Astrocyte of the cerebellum (primary cell): ENCODE results near the gene JPT2.

Experiments
- DNase-seq: peaks from one replicate; pipeline ENCODE4 v3.0.0-alpha.2; 2011; ENCODE audit warnings: low read depth
- H3K4me3 ChIP-seq: 2 replicates; pipeline ENCODE4 v1.5.1; 2011; ENCODE audit warnings: mild to moderate bottlenecking, low read depth, low read length, moderate library complexity
- in situ Hi-C: cut with HindIII; loops from 2 replicates; pipeline ENCODE4 v1.10.0; 2017; ENCODE audit warnings: low sequenced_read_pairs
- TF ChIP-seq, protein P1 (sequence below): IDR thresholded peaks from 2 replicates; pipeline ENCODE4 v1.5.1; 2012; ENCODE audit warnings: low read length, low read depth, moderate library complexity, mild to moderate bottlenecking; ENCODE audit errors: missing control alignments

The JPT2 gene

DNA sequence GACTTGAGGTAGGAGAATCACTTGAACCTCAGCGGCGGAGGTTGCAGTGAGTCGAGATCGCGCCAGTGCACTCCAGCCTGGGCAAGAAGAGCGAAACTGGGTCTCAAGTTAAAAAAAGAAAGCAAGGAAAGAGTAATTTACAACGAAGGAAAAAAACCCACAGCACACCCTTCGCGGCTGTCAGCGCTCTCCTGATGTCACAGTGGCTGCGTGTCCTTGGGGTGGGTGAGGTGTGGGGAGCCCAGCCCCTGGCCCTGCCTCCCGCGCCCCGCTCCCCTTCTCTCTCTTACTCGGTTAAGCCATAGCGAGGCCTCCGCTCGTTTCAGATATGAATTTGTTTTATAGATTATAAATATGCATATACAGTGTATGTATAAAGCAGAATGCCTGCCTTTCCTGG is 740 bp upstream of the JPT2 start:
- in situ Hi-C loops, result no loop called here
- no peak for DNase-seq
- no peak overlapping the region for H3K4me3 ChIP-seq
- TF ChIP-seq, protein P1, sequence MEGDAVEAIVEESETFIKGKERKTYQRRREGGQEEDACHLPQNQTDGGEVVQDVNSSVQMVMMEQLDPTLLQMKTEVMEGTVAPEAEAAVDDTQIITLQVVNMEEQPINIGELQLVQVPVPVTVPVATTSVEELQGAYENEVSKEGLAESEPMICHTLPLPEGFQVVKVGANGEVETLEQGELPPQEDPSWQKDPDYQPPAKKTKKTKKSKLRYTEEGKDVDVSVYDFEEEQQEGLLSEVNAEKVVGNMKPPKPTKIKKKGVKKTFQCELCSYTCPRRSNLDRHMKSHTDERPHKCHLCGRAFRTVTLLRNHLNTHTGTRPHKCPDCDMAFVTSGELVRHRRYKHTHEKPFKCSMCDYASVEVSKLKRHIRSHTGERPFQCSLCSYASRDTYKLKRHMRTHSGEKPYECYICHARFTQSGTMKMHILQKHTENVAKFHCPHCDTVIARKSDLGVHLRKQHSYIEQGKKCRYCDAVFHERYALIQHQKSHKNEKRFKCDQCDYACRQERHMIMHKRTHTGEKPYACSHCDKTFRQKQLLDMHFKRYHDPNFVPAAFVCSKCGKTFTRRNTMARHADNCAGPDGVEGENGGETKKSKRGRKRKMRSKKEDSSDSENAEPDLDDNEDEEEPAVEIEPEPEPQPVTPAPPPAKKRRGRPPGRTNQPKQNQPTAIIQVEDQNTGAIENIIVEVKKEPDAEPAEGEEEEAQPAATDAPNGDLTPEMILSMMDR, result no peak

DNA sequence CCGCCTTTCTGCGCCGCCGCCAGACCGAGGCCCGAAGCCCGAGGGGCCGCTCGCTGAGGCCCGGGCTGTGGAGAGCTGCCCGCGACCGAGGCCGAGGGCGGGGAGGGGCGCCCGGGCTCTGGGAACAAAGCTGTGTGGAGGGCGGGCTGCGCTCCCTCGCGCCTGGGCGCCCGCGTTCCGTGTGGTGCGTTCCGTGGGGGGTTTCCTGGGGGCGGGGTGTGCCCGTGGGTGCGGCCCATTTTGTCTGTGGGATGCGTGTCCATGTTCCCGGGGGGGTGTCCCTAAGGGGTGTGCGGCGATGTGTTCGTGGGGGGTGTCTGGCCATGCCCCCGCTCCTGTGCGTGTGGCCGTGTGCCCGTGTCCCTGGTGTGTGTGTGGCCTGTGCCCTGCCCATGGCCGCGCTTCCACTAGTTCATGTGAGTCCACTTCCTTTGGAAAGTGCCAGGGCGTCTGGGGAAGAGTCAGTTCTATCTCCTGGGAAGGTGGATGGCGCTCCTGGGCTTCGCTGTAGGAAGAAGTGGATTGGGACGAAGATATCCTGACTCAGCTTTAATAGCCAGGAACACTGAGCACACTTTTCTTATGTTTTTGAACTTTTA is 520 bp downstream of the JPT2 start:
- no peak for DNase-seq
- in situ Hi-C loops, result no loop called here

DNA sequence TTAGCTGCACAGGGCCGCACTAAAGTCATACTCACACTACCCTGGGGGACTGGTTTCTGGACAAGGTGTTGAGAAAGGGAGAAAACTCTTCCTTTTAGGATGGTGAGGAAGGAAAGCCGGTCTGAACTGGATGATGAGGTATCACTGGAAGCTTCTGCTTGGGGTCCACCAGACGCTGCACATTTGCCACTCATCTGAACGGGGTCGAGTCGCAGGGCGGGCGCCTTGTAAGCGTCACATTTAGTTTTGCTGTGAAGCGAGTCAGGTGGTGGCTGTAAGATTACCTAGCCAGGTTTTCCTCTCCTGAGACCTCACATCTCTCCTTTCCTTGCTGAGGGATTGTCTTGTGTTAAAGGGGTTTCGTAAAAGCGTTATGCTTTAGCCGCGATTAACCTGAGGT is 2.3 kb downstream of the JPT2 start:
- in situ Hi-C loops, result loop anchor here (10.0 kb wide), 1 partner anchor 64 kb away; no protein-coding TSS in a partner anchor
- peak overlapping the region; percentile 1 for H3K4me3 ChIP-seq
- no peak for DNase-seq
- TF ChIP-seq, protein P1, result no peak

More for the DNA sequence above, 520 bp downstream of the JPT2 start:
- TF ChIP-seq, protein P1, result peak; percentile 4
- peak overlapping the region; percentile 83 for H3K4me3 ChIP-seq

DNA sequence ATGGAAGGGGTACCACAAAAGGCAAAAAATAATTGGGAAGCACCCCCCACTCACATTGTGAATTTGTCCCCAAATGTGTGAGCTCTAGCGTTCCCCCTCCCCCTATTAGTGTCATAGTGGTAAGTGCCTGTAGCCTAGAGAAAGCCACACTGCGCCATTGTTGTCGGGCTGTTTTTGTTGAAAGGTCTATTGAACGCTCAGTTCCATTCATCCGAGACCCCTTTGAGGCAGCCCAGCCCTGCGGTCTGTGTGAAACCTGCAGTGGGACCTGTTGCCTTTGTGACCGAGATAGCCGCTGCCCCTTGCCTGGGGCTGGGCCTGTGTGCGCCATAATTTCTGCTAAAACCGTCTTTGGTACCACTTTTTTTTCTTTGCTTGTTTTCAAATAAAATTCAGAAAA is 3.0 kb downstream of the JPT2 start:
- TF ChIP-seq, protein P1, result no peak
- H3K4me3 ChIP-seq, result no peak overlapping the region
- in situ Hi-C loops, result loop anchor here (10.0 kb wide), 1 partner anchor 64 kb away; no protein-coding TSS in a partner anchor
- DNase-seq, result no peak

DNA sequence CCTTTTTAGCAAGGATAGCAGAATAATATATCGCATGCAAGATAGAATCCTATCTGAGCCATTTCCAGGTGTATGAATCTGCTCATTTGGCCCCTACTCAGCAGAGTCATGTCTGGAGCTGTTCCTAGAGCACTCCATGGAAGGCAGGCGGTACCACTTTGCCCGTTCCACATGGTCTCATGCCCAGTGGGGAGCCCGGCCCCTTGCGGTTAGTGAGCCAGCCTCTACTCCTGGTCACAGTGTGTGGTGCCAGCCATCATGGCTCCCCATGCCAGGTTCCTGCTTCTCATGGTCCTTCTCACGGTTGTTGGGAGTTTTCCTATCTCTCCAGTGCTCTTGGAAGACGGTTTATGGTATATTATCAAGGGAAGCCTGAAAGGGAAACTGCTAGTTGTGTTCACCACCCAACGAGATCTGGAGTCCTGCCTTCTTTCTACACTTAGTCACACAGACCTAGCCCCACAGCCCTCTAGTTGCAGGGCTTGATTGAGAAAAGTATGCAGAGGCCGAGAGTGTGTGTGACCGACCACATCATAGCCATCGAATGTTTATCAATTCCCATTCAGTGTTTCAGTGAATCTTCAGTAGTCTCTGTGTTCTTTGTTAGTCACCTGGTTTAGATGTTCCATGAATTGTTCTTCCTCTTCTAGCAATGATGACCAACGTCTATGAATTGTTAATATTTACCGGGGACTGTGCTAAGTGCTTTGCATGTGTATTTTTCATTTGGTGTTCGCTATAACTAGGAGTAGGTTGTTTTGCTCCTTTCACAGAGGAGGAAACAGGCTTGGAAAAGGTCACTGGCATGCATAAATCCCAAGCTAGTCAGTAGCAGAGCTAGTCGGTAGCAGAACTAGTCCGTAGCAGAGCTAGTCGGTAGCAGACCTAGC is 9.6 kb downstream of the JPT2 start:
- in situ Hi-C loops, result loop anchor here (10.0 kb wide), 1 partner anchor 57 kb away; no protein-coding TSS in a partner anchor
- DNase-seq, result no peak
- TF ChIP-seq, protein P1, result no peak
- H3K4me3 ChIP-seq, result no peak overlapping the region

DNA sequence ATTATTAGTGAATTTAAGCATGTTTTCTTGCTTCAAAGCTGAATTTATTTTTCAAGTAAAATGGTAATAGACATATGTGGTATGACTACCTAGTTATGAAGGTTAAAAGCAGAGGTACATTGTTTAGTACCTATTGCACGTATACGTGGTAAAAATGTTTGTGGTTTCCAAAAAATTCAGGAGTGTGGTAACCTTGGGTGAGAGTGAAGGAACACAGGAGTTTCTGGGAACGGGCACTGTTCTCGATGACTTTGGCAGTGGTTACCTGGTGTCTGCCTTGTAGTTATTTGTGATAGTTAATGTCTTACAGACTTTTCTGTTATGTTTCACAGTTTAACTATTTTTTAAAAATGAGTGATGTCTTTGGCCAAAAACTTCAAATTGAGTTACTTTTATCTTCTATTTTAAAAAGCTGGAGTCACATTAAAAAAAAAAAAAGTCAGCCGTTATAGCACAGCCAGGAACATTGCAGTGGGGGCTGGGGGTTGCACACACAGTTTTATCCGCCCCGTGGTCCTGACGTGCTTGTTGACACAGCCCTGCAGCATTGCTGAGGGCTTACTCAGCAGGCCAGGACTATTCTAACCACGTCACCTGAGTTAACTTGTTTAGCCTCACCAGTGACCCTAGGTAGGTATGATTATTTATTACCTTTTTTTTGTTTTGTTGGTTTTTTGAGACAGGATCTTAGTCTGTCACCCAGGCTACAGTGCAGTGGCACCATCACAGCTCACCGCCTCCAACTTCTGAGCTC is 10.9 kb downstream of the JPT2 start:
- in situ Hi-C loops, result loop anchor here (10.0 kb wide), 1 partner anchor 56 kb away; no protein-coding TSS in a partner anchor
- no peak overlapping the region for H3K4me3 ChIP-seq
- peak; percentile 68 for DNase-seq
- TF ChIP-seq, protein P1, result no peak
